Erythroblast (primary cell): ENCODE data around the gene HOXD3.

Experiments used
- DNase-seq, 2 experiments: peaks; one replicate each; lab custom pipeline; 2025; lab: John Stamatoyannopoulos, UW
- GATA1 ChIP-seq: IDR thresholded peaks from 2 replicates; pipeline ENCODE4 v1.6.1; 2011; ENCODE audit warnings: low read depth, mild to moderate bottlenecking, control low read depth, low read length, moderate library complexity
- POLR2A ChIP-seq: IDR thresholded peaks from 2 replicates; pipeline ENCODE4 v1.6.1; 2011; ENCODE audit warnings: mild to moderate bottlenecking, low read length

The HOXD3 gene

DNA sequence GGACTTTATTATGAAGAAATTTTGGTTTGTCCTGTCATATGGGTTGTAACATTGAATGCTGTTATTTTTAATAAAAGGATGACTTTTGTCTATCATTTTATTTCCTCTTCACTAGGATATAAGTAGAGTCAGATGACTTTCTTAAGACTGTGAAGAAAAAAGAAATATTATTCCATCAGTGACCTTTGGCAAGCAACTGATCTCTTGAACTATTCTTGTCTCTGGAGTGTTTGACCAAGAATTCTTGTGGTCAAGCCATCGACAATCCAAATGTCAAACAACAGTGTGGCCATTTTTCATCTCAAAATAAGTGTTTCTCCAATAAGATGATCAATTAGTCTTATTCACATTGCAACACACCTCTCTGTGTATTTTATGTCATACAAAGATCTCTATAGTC lies 56.3 kb downstream of the HOXD3 start:
- no peak for TF ChIP-seq GATA1
- no peak for TF ChIP-seq POLR2A
- no peak for DNase-seq
